GM19467 (cell line): ENCODE results near the gene TM9SF4.

Source experiments
- ATAC-seq: cut with Tn5 transposase; IDR thresholded peaks from one replicate; pipeline ENCODE4 v1.9.1; 2021; ENCODE audit warnings: mild to moderate bottlenecking, moderate library complexity; ENCODE audit not compliant: unreplicated experiment

The TM9SF4 gene

DNA sequence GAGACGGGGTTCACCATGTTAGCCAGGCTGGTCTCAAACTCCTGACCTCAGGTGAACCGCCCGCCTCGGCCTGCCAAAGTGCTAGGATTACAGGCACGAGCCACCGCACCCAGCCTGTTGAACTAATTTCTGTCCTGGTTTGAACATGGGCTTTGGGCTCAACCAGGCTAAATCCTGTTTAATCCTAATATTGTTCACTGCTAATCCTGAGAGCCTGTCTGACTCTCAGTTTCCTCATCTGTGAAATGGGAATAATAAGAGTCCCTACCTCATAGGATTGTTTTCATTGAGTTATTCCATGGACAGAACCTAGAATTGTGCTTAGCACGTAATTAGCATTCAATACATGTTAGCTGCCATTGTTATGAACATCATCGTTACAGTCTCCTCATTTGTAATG is 17.4 kb downstream of the TM9SF4 start:
- no peak for ATAC-seq

DNA sequence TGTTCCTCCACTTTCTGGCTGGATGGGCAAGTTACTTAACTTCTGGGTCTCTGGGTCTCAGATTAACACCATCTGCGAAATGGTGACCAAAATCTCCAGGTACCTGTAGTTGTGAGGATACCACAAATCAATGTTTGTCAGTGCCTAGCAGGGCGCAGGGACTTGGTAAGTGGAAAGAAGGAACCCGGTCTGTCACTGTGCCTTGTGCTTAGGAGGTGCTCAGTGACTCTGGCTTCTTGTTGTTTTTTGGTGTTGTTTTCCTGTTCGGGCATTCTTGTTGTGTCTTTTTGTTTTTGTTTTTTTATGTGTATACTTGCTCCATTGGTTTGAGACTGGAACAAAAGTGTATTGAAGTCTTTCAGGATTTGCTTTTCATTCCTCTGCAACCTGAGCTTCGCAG is 17.8 kb downstream of the TM9SF4 start:
- no peak for ATAC-seq

DNA sequence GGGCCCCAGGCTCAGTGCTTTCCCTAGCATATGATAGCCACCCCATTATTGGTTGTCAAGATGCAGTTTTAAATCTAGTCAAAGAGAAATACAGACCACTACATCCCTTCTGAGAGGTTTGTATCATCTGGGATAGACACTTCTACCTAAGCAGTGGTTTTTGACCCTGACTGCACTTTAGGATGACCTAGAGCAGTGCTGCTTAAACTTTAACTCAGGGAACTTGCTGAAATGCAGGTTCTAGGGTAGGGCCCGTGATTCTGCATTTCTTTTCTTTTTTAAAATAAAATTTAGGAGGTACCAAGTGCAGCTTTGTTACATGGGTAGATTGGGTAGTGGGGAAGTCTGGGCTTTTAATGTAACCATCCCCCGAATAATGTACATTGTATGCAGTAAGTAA is 18.7 kb downstream of the TM9SF4 start:
- no peak for ATAC-seq

DNA sequence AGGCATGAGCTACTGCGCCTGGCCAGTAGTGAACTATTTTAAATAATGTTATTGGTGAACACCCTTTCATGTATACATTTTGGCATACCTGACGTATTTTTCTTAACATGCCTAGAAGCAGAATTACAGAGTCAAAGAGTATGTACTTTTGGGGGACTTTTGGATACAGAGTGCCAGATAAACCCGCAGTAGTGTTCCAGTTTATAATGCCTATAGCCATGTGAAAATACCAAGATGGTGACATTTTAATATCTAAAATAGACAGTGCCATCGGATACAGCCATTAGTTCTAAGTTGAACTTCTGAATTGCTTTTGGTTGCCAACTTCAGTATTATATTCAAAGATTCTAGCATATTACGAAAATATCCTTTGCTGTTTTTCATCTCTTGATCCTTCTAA is 20.3 kb downstream of the TM9SF4 start:
- no peak for ATAC-seq

DNA sequence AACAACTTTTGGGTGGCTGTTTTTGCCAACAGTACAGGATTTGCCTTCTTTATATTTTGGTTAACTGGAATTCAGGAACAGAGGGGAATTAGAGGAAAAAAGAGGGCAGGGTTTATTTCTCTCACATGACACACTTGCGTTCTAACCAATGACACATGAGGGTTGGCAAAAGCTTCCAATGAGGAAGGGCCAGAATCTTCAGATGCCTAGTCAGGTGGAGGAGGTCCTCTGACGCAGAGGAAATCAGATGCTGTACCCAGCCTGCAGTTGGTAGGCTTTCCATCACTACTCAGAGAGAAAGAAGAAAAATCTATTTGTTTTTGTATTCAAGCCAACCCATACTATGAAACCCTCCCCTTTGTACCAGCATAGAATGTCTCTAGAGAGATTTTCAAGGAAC is 20.8 kb downstream of the TM9SF4 start:
- ATAC-seq: no peak

DNA sequence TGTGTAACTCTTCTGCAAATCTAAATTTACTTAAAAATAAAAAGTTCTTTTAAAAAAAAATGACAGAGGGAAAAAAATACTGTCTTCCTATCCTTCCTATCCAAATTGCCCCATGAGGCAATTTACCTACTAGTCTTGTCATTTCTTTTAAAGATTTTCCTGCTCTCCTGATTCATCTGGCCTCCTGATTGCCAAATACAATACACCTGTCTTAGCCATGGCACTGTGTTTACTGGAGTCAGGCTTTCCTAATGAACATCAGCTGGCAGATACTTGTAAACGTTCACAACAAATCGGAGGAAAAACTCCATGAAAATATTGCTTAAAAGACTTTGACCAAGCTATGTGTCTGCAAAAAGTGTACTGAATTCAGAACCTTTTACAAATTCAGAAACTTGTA is 21.5 kb downstream of the TM9SF4 start:
- no peak for ATAC-seq

DNA sequence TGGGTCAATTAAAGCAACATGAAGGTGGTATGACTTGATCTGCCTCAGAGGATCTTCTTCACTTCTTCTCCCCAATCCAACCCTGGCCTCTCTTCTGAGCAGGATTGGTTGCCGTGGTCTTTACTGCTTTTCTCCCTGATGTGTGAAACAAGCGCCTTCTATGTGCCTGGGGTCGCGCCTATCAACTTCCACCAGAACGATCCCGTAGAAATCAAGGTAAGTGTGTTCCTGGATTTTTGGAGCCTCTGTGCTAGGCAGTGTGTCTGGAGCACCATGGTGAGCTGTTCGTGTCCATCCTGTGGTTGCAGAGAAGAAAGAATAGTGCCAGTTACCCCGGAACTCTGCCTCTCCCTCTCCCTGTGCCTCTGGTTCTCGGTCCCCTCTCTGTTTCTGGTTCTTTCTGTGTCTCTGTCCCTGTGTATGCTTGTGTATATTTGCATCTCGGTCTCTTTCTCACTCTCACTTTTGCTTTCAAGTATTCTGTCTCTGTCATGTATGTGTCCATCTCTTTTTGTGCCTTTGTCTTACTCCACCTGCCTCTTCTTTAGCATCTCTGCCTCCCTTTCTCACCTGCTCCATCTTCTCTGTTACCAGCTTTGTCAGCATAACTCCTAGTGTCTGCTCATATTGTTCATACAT is 23.5 kb downstream of the TM9SF4 start:
- ATAC-seq: peak; percentile 82

DNA sequence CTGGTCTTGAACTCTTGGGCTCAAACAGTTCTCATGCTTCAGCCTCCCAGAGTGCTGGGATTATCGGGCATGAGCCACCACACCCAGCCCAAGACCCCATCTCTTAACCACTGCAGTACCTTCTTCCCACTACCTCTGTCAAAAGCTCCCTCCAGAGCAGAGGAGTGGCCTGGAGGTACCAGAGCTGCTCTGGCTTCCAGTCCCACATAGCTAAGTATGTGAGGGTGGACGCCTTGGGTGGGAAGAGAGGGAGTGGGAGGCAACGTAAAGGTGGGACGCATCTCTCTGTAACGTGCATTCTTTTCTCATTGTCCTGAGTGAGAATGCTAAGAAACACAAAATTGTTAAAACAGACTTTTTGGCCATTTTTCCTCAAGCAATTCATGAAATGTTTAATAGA is 24.5 kb downstream of the TM9SF4 start:
- no peak for ATAC-seq

DNA sequence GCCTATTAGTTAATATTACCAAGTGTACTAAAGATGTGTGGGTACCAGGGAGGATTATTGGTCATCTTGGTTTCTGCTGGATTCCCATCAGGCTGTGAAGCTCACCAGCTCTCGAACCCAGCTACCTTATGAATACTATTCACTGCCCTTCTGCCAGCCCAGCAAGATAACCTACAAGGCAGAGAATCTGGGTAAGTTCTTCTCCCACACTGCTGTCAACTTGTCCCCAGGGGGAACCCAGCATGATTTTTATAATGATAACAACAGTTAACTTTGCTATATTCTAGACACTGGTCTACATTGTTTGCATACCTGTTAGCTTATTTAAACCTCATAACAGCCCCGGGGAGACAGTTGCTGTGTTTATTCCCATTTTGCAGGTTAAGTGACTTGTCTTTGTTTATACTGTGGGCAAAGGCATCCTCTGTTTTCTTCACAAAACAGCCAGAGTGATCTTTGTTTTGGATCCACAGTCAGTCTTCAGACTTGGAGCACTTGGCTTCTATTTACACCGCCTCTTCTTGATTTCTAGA is 26.5 kb downstream of the TM9SF4 start:
- ATAC-seq: no peak

DNA sequence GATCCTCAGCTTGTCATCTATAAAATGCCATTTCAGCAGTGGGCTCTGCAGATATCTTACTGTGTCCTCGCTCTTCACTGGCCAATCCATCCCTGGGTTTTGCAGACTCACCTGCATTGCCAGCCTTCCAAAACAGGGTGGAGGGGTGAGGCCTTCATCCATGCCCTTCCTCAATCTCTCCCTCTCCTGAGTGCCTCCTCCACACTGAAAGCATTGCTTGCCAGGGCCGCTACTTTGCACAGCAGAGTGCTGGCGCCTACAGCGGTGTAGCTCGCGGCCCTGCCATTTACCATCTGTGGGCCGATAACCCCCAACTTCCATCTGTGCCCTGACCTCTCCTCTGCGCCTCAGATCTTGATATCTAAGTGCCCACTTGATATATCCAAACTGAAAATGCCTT is 29.4 kb downstream of the TM9SF4 start:
- ATAC-seq: no peak

DNA sequence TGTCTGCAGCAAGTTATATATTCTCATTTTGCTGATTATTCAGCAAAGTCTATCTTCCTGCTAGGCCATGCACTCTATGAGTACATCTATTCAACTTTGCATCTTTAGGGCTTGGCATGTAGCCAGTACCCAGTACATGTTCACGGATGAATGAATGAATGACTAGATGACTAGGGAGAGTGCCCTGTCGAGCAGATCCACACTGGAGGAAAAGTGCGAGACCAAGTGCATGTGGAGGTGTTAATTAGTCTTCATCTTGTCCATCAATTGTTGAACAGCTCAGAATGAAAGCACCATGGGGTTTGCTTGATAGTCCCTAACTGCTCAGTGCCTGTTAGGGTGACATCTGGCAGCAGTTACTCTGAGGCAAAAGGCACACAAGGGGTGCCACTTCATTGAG is 30.4 kb downstream of the TM9SF4 start:
- ATAC-seq: no peak

DNA sequence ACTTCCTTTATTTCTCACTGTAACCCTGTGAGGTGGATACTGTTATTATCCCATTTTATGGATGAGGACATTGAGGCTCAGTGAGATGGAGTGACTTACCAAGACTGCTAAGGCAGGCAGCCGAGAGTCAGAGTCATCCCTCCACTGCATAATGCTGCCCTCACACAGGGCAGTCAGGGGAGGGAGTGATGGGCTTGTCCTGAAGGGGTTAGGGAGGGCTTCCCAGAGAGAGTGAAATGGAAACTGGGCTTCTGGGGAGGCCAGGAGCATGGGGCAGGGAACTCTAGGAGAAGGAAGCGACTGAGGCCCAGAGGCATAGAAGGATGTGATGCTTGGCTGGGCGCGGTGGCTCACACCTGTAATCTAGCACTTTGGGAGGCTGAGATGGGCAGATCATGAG is 31.1 kb downstream of the TM9SF4 start:
- no peak for ATAC-seq

DNA sequence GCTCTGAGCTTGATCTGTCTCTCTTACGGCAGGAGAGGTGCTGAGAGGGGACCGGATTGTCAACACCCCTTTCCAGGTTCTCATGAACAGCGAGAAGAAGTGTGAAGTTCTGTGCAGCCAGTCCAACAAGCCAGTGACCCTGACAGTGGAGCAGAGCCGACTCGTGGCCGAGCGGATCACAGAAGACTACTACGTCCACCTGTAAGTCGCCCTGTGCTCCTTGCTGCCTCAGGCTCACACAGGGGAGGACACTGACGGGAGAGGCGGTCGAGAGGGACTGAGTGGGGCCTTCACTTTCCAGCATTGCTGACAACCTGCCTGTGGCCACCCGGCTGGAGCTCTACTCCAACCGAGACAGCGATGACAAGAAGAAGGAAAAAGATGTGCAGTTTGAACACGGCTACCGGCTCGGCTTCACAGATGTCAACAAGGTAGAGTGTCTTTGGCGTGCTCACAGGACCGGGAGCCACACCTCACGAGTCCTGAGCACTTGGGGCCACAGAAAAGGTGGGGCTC is 32.0 kb downstream of the TM9SF4 start:
- ATAC-seq: no peak

DNA sequence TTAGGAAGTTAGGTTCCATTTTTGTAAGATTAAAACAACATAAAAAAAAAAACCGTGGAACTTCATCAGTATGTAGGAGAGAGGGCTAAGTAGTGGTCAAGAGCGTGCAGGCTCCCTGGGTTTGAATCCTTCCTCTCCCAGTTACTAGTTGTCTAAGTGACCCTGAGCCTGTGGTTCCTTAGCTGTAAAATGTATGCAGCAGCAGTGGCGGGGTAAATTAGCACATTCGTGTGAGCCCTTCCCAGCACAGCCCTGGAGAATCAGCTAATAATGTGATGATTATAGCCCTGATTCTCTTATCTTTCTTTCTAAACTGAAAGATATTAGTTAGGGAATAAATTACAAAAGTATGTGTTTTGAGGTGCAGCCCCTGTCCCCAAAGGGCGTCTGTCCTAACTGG is 32.6 kb downstream of the TM9SF4 start:
- ATAC-seq: no peak

DNA sequence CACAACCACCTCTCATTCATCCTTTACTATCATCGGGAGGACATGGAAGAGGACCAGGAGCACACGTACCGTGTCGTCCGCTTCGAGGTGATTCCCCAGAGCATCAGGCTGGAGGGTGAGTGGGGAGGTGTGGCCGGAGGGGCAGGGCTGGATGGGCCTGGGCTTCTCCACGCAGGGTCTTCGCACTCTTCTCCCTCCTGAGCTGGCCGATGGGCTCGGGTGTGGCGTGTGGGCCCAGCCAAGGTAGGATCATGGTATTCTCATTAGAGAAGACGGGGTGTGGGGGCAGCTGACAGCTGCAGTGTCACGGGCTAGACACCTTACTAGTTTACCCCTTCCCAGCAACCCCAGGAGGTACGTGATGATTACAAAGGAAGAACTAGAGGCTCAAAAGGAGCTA is 33.5 kb downstream of the TM9SF4 start:
- ATAC-seq: no peak

DNA sequence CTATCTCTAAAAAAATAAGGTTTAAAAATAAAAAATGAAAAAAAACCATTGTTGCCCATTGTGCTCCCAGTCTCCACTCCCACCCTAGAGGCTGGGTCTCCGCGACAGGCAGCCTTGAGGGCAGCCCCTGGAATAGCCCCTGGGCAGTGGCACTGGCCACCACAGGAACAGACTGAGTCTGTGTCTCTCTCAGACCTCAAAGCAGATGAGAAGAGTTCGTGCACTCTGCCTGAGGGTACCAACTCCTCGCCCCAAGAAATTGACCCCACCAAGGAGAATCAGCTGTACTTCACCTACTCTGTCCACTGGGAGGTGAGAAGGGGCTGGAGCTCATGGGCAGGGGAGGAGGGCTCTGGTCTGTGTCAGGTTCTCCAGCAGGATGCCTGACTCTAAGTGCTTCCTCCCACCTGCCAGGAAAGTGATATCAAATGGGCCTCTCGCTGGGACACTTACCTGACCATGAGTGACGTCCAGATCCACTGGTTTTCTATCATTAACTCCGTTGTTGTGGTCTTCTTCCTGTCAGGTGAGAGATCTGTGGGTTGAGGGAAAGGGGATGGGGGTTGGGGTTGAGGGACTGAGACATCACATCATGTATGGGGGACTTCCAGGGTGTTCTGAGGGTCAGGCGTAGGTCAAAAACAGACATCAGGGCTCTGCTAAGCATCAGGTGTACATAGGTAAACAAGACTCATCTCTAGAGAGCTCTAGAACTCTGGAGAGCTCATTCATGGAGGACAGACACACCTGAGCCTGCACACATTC is 35.6 kb downstream of the TM9SF4 start:
- ATAC-seq: no peak

DNA sequence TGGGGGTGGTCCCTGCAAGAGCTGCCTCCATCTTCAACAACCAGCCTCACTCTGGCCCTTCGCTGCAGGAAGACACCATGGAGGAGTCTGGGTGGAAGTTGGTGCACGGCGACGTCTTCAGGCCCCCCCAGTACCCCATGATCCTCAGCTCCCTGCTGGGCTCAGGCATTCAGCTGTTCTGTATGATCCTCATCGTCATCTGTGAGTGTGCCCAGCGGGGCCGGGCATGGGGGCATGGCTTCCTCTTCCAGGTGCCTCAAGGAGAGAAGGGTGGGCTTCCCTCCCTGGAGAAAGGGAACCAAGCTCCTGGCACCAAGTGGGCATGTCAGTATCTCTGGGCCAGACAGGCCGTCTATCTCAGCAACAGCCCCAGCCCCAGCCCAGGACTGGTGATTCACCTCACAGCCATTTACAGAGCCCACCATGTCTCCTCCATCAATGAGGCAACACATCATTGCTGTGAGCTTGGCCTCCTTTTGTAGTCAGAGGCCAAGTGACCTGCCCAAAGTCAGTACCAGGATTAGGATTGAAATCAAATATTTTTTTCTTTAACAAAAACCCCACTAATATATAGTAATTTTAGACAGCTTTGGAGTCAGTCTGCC is 40.2 kb downstream of the TM9SF4 start:
- ATAC-seq: no peak

DNA sequence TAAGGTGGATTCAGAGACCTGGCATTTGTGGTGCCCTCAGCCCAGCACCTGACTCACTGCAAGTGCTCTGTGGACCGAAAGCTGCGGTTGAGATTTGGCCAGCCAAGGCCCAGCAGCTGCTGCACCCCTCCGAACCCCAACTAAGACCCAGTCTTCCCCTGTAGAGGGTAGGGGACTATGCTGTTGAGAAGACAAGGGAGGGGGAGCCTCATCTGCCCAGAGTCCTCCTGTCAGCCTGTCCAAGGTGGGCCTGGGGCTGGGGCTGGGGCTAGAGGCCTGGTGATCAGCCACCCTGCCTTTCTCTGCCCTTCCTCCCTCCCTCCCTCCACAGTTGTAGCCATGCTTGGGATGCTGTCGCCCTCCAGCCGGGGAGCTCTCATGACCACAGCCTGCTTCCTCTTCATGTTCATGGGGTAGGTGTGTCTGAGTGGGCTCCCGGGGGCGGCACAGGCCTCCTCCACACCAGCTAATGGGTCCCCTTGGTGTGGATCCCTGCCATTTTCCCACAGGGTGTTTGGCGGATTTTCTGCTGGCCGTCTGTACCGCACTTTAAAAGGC is 40.9 kb downstream of the TM9SF4 start:
- no peak for ATAC-seq

DNA sequence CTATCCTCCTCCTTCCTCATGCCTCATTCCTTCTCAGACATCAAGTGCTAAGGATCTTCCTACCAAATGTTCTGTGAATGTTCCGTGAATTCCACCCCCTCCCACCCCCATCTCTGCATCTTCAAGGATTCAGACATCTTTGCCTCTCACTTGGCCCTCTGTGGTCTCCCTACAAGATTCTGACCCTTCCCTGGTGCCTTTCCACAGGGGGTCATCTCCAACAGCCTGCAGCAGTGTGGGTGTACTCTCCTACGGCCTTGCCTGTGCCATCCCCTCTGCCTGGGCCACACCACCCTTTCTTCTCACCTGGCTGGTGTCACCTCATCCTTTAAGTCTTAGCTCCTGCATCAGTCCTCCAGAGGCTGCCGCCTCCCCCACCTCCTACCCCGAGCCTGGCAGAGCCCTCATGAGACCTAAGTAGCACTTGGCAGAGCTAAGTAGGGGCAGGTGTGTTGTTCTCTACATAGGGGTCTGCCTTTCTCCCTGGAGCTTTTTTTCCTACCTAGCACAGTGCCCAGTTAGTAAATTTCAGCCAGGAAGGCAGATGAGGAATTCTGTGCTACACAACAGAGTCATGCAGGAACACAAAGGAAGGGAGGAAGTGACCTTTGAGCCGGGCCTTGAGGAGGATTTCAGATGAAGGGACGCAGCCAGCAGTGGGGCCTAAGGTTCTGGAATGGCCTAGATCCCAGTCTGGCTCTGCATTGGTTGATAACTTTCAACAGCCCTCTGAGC is 43.1 kb downstream of the TM9SF4 start:
- no peak for ATAC-seq

DNA sequence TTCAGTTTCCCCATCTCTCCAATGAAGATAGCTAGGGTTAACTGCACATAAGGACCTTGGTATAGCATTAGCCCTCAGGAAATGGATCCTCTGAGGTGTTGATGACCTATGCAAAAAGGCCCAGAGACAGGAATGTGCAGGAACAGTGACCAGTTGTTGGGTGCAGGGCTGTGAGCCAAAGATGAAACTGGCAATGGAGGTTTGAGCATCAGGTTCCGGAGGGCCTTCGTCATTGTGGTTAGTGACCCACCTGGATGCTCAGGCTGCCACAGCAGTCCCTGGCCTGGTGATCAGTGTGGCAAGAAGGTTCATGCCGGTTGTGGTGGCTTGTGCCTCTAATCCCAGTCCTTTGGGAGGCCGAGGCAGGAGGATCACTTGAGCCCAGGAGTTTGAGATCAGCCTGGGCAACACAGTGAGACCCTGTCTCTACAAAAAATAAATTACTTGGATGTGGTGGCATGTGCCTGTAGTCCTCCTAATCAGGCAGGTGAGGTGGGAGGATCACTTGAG is 43.7 kb downstream of the TM9SF4 start:
- no peak for ATAC-seq

DNA sequence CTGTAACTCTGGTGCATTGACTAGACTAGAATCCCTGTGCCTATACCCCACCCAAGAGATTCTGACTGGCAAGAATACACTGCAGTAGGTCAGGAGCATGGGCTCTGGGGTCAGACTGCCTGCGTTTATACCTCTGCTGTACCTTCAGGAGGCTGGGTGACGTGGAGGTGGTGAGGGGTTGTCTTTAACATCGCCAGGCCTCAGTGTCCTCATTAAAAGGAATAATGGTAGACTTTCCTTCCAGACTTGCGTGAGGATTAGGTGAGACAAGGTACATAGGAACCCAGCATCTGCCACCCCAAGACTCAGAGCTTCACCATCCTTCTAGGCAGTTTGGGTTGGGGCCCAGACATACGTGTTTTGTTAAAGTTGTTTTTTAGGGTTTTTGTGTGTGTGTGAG is 44.3 kb downstream of the TM9SF4 start:
- no peak for ATAC-seq
